PFSK-1 (cell line): Measurements from ENCODE around the gene BUB1.

Source experiments
- FOXP2 ChIP-seq: optimal IDR thresholded peaks from 2 replicates; pipeline ENCODE3; 2011; ENCODE audit warnings: borderline replicate concordance, control low read depth, inconsistent platforms; ENCODE audit not compliant: insufficient read depth; ENCODE audit errors: extremely low read length, extremely low read depth
- POLR2AphosphoS5 ChIP-seq: IDR thresholded peaks from 2 replicates; pipeline ENCODE4 v1.6.1; 2012; ENCODE audit warnings: low read depth, mild to moderate bottlenecking, control low read depth, low read length, moderate library complexity
- SIN3A ChIP-seq: IDR thresholded peaks from 2 replicates; pipeline ENCODE4 v1.6.1; 2012; ENCODE audit warnings: mild to moderate bottlenecking, low read length, moderate library complexity, borderline replicate concordance; ENCODE audit not compliant: insufficient read depth
- TAF1 ChIP-seq: IDR thresholded peaks from 2 replicates; pipeline ENCODE4 v1.6.1; 2012; ENCODE audit warnings: low read length, control low read depth, borderline replicate concordance; ENCODE audit not compliant: insufficient read depth
- TF ChIP-seq, protein P1 (sequence below), 2 experiments: IDR thresholded peaks; 2 replicates each; pipeline versions ENCODE4 v1.6.1 to v1.8.0; 2011 to 2012; ENCODE audit warnings: low read depth in 2 of 2, low read length in 2 of 2, control low read depth in 1 of 2, inconsistent platforms in 1 of 2, mild to moderate bottlenecking in 1 of 2, moderate library complexity in 1 of 2; ENCODE audit not compliant: insufficient read depth in 1 of 2

BUB1 gene

GRCh38 chr2:110720547-110720946, 42.7 kb upstream of the BUB1 start:
- TF ChIP-seq SIN3A (no peak), TAF1 (no peak)
- TF ChIP-seq, protein P1, sequence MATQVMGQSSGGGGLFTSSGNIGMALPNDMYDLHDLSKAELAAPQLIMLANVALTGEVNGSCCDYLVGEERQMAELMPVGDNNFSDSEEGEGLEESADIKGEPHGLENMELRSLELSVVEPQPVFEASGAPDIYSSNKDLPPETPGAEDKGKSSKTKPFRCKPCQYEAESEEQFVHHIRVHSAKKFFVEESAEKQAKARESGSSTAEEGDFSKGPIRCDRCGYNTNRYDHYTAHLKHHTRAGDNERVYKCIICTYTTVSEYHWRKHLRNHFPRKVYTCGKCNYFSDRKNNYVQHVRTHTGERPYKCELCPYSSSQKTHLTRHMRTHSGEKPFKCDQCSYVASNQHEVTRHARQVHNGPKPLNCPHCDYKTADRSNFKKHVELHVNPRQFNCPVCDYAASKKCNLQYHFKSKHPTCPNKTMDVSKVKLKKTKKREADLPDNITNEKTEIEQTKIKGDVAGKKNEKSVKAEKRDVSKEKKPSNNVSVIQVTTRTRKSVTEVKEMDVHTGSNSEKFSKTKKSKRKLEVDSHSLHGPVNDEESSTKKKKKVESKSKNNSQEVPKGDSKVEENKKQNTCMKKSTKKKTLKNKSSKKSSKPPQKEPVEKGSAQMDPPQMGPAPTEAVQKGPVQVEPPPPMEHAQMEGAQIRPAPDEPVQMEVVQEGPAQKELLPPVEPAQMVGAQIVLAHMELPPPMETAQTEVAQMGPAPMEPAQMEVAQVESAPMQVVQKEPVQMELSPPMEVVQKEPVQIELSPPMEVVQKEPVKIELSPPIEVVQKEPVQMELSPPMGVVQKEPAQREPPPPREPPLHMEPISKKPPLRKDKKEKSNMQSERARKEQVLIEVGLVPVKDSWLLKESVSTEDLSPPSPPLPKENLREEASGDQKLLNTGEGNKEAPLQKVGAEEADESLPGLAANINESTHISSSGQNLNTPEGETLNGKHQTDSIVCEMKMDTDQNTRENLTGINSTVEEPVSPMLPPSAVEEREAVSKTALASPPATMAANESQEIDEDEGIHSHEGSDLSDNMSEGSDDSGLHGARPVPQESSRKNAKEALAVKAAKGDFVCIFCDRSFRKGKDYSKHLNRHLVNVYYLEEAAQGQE (IDR thresholded peaks at IDR 0.05; ENCODE audit: insufficient read depth in 1 of 2, low read depth in 2 of 2, low read length in 2 of 2) = no peak

GRCh38 chr2:110718990-110719389, 41.1 kb upstream of the BUB1 start:
- TF ChIP-seq FOXP2 (no peak), SIN3A (no peak), TAF1 (no peak), POLR2AphosphoS5 (no peak)
- TF ChIP-seq, protein P1 (IDR thresholded peaks at IDR 0.05; ENCODE audit: insufficient read depth in 1 of 2, low read depth in 2 of 2, low read length in 2 of 2) = no peak

- TF ChIP-seq POLR2AphosphoS5 (no peak), FOXP2 (no peak), TAF1 (no peak), SIN3A (no peak)
- TF ChIP-seq, protein P1 (IDR thresholded peaks at IDR 0.05; ENCODE audit: insufficient read depth in 1 of 2, low read depth in 2 of 2, low read length in 2 of 2) = no peak
Measured at GRCh38 chr2:110718382-110718781, 40.5 kb upstream of the BUB1 start.

DNA sequence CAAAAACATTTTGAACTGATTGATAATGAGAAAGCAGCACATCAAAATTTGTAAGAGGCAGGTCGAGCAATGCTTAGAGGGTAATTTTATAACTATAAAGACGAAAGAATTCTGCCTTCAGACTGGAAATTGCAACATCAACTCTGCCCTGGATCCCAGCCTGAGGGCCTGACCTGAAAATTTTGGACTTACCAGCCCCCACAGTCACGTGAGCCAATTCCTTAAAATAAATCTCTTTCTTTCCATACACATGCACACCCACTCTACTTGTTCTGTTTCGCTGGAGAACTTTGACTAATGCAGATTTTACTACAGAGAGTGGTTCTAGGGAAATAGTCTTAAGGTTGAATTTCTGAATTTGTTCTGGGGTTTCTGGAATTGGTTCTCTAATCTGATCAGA, 39.9 kb upstream of the BUB1 start:
- TF ChIP-seq FOXP2 = no peak
- TF ChIP-seq, protein P1 (IDR thresholded peaks at IDR 0.05; ENCODE audit: insufficient read depth in 1 of 2, low read depth in 2 of 2, low read length in 2 of 2) = no peak
- no peak for TF ChIP-seq TAF1
- TF ChIP-seq SIN3A = no peak
- TF ChIP-seq POLR2AphosphoS5 = no peak

DNA sequence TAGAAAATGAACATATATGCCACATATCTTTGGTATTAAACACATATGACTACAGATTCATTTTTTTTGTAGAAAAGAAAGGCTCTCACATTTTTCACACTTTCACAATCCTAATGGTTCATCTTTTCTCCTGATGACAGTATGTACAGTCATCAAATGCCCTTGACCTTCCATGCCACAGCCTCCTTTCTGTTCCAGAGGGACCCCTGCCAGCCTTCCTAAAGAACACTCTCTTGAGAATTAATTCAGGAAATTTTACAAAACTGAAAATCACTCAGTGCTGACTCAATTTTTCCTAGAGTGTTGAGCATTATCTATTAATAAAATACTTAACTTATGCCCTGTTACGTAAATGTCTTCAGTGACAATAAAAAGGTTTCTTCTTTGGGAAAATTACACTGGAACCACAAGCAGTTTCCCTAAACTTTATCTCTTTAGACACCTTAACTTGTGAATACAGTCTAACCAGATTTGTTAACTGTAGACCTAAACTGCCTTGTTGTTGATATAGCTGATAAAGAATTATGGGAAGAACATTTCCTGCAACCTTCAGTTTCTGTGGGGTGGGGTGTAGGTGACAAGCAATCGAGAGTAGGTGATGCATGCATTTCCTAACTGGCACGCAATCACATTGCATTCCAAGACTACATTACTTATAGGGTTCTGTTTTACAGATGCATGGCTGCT, 39.2 kb upstream of the BUB1 start:
- TF ChIP-seq, protein P1 (IDR thresholded peaks at IDR 0.05; ENCODE audit: insufficient read depth in 1 of 2, low read depth in 2 of 2, low read length in 2 of 2) = no peak
- TF ChIP-seq FOXP2 (no peak), POLR2AphosphoS5 (no peak), TAF1 (no peak), SIN3A (no peak)
